Gastroesophageal sphincter (tissue), 4 donors: Measurements from ENCODE around the gene HIP1. TPM values are rescaled to one million over a fixed set of nuclear protein-coding genes. Genes with fewer than 3 reads are reported as not detected.
A peak's percentile ranks its signal among the peaks of the same experiment; 100 is the strongest.

Experiments
- ATAC-seq: fragments of 150-250 bp; one replicate; pipeline ENCODE4 v1.9.1; 2016; ENCODE audit warnings: mild to moderate bottlenecking, moderate library complexity
- H3K27ac ChIP-seq, 4 donors: fragments of 200-600 bp; sonication (generic) in 3 of 4; 1 replicate in 3 of 4; 2 replicates in 1 of 4; pipeline ENCODE4 v1.5.1; 2016 to 2019
- H3K27me3 ChIP-seq: fragments of 200-600 bp; sonication (generic); one replicate; pipeline ENCODE4 v1.5.1; 2019
- H3K36me3 ChIP-seq, 2 donors: fragments of 200-600 bp; sonication (generic); one replicate each; pipeline ENCODE4 v1.5.1; 2019; ENCODE audit warnings: control low read depth in 1 of 2
- H3K4me1 ChIP-seq, 3 donors: fragments of 200-600 bp; sonication (generic); 1 replicate in 2 of 3; 2 replicates in 1 of 3; pipeline ENCODE4 v1.5.1; 2016 to 2019; ENCODE audit warnings: control low read depth in 2 of 3
- H3K4me3 ChIP-seq, 2 donors: fragments of 200-600 bp; sonication (generic); one replicate each; pipeline ENCODE4 v1.5.1; 2019; ENCODE audit warnings: mild to moderate bottlenecking in 1 of 2, moderate library complexity in 1 of 2
- H3K9me3 ChIP-seq, 3 donors: fragments of 200-600 bp; sonication (generic); one replicate each; pipeline ENCODE4 v1.5.1; 2017 to 2019; ENCODE audit warnings: control low read depth in 2 of 3
- EP300 ChIP-seq: sonication (generic); formaldehyde crosslinking; IDR thresholded peaks from one replicate; pipeline ENCODE4 v1.6.1; 2017; ENCODE audit warnings: antibody characterized with exemption, mild to moderate bottlenecking
- POLR2A ChIP-seq, 2 donors: fragments of 450-650 bp; IDR thresholded peaks; one replicate each; pipeline ENCODE4 v1.6.1; 2017; ENCODE audit warnings: antibody characterized with exemption in 2 of 2, mild to moderate bottlenecking in 2 of 2, moderate library complexity in 1 of 2
- POLR2AphosphoS5 ChIP-seq: sonication (generic); formaldehyde crosslinking; IDR thresholded peaks from one replicate; pipeline ENCODE4 v1.6.1; 2017; ENCODE audit warnings: antibody characterized with exemption
- WGBS, 2 donors: methylation state at CpG; one replicate each; pipeline ENCODE4 v1.1.5; 2018; ENCODE audit warnings: low coverage in 1 of 2; 5-methylcytosine and 5-hydroxymethylcytosine counted together
- total RNA-seq, 4 donors: library from RNA; depleted of rRNA; stranded (reverse); fragments of >200 nt; gene quantifications; one replicate each; pipeline ENCODE4 v1.1.0, GENCODE V29; 2016
- TF ChIP-seq, protein P1 (sequence below), 4 experiments: fragments of 200-600 bp in 2 of 4; fragments of 450-650 bp in 2 of 4; sonication (generic) in 1 of 4; IDR thresholded peaks; one replicate each; pipeline ENCODE4 v1.5.1; 2017 to 2019; ENCODE audit warnings: antibody characterized with exemption in 4 of 4, mild to moderate bottlenecking in 2 of 4, moderate library complexity in 2 of 4

Gene HIP1
- total RNA-seq, 4 donors from 2014 or later: 12.3 to 32.6 (median 22.6) TPM

DNA sequence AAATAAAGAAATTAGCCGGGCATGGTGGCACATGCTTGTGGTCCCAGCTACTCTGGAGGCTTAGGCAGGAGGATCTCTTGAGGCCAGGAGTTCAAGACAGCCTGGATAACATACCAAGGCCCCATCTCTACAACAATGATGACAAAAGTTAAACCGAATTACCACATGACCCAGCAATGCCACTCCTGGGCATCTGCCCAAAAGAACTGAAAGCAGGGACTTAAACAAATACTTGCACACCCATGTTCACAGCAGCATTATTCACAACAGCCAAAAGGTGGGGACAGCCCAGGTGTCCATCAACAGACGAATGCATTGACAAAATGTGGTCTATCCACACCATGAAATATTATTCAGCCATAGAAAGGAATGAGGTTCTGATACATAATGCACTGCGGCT, 83.9 kb downstream of the HIP1 start:
- WGBS, 2 donors: 53 to 97% methylated on average over 2 to 4 of the region's 4 CpGs
- H3K27me3 ChIP-seq: no peaks in the 10 kb centered on the region
- H3K4me1 ChIP-seq: peaks cover 0 to 12% (median 0%) of the 10 kb centered on the region in 3 donors
- TF ChIP-seq POLR2A (IDR thresholded peaks at IDR 0.05) (no peak), EP300 (no peak), POLR2AphosphoS5 (no peak)
- TF ChIP-seq, protein P1, sequence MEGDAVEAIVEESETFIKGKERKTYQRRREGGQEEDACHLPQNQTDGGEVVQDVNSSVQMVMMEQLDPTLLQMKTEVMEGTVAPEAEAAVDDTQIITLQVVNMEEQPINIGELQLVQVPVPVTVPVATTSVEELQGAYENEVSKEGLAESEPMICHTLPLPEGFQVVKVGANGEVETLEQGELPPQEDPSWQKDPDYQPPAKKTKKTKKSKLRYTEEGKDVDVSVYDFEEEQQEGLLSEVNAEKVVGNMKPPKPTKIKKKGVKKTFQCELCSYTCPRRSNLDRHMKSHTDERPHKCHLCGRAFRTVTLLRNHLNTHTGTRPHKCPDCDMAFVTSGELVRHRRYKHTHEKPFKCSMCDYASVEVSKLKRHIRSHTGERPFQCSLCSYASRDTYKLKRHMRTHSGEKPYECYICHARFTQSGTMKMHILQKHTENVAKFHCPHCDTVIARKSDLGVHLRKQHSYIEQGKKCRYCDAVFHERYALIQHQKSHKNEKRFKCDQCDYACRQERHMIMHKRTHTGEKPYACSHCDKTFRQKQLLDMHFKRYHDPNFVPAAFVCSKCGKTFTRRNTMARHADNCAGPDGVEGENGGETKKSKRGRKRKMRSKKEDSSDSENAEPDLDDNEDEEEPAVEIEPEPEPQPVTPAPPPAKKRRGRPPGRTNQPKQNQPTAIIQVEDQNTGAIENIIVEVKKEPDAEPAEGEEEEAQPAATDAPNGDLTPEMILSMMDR (IDR thresholded peaks at IDR 0.05): no peak
- H3K27ac ChIP-seq: no peak overlapping the region
- no peaks in the 10 kb centered on the region for H3K36me3 ChIP-seq
- no peaks in the 10 kb centered on the region for H3K9me3 ChIP-seq
- no peak overlapping the region for H3K4me3 ChIP-seq
- ATAC-seq: no peak

DNA sequence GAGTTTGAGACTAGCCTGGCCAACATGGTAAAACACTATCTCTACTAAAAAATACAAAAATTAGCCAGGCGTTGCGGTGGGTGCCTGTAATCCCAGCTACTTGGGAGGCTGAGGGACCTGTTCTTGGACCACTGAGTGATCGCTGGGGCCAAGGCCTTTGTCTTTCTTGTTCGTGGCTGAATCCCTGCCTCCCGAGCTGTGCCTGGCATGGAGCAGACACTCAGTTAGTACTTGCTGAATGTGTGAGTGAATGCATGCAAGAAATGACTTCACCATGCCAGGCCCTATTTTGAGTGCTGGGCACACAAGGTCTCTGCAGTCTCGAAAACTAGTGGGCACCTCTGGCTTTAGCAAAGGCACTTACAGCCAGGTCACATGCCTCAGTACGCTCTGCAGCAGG, 85.1 kb downstream of the HIP1 start:
- H3K27ac ChIP-seq: no peak overlapping the region
- H3K27me3 ChIP-seq: no peaks in the 10 kb centered on the region
- no peaks in the 10 kb centered on the region for H3K36me3 ChIP-seq
- TF ChIP-seq, protein P1 (IDR thresholded peaks at IDR 0.05): no peak
- TF ChIP-seq EP300: no peak
- no peaks in the 10 kb centered on the region for H3K9me3 ChIP-seq
- ATAC-seq: no peak
- peaks cover 0 to 22% (median 0%) of the 10 kb centered on the region in 3 donors for H3K4me1 ChIP-seq
- no peak overlapping the region for H3K4me3 ChIP-seq
- 88 to 97% methylated on average over 4 to 6 of the region's 7 CpGs for WGBS, 2 donors

DNA sequence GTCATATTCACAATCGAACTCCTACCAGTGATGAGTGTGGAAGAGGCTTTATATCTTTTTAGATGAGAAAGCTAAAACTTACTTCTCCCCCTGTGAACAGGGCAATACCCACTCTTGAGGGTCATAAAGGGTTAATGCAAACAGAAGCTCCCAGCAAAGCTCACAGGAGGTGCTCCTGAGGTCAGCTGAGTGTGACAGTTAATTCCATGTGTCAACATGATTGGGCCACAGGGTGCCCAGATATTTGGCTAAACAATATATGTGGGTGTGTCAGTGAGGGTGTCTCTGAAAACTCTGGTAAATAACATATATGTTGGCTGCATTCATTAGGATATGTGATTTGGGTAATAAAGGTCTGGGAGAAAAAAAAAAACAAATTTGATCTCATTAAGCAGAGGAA, 86.0 kb downstream of the HIP1 start:
- ATAC-seq: no peak
- no peak overlapping the region for H3K27ac ChIP-seq
- WGBS, 2 donors: 100% methylated on average over 1 of the region's 1 CpG
- no peaks in the 10 kb centered on the region for H3K9me3 ChIP-seq
- no peak for TF ChIP-seq EP300
- H3K4me1 ChIP-seq: peaks cover 0 to 22% (median 0%) of the 10 kb centered on the region in 3 donors
- no peaks in the 10 kb centered on the region for H3K36me3 ChIP-seq
- no peak overlapping the region for H3K4me3 ChIP-seq
- no peaks in the 10 kb centered on the region for H3K27me3 ChIP-seq

DNA sequence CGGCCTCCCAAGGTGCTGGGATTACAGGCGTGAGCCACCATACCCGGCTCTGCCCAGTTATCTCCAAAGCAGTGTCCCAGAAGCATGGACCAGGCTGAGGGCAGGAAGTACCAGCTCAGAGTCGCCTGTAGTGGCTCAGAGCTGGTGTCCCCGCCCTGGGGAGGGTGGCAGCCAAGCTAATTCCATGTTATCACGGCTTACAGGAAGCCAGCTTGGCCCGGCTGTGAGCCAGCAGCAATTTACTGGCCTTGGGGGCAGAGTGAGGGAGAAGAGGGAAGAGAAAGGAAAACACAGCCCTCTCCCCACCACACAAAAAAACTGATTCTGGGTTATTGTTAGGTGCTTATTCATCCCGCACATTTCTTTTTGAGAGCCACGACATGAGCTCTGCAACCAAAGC, 88.1 kb downstream of the HIP1 start:
- Histone ChIP-seq H3K36me3 (peaks cover 0 to 3% of the 10 kb centered on the region in 2 donors), H3K4me1 (peaks cover 0 to 22% (median 0%) of the 10 kb centered on the region in 3 donors), H3K9me3 (no peaks in the 10 kb centered on the region), H3K27ac (peak overlapping the region in 3 of 4 donors; percentile 43 to 54 (median 49)), H3K4me3 (no peak overlapping the region), H3K27me3 (no peaks in the 10 kb centered on the region)
- WGBS, 2 donors: 59% methylated on average over 3 of the region's 9 CpGs; no CpG with 5 or more reads in 1 of the 2 donors
- TF ChIP-seq, protein P1 (IDR thresholded peaks at IDR 0.05): no peak
- no peak for TF ChIP-seq EP300
- no peak for TF ChIP-seq POLR2AphosphoS5
- no peak for TF ChIP-seq POLR2A (IDR thresholded peaks at IDR 0.05)
- ATAC-seq: peak; percentile 56

DNA sequence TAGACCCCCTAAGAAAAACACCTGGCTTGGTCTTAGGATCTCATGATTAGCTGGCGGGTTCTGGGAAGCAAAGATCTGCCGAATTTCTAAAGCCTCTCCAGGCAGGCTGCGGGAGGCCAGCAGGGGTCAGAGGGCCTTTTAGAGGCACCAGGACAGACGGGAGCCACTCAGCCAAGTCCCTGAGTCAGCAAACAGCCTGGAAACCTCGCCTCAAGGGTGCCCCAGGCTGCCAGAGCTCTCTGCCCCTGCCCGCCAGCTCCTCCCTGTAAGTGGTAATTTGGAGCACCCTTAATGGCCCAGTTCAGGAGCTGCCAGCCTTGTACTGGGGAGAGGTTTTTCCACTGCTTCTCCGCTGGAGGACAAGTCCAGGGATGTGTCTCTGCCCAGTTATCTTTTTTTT, 88.7 kb downstream of the HIP1 start:
- H3K9me3 ChIP-seq: no peaks in the 10 kb centered on the region
- peak overlapping the region in 3 of 4 donors; percentile 45 to 54 (median 49) for H3K27ac ChIP-seq
- peak; percentile 23 for ATAC-seq
- H3K27me3 ChIP-seq: no peaks in the 10 kb centered on the region
- peaks cover 0 to 3% of the 10 kb centered on the region in 2 donors for H3K36me3 ChIP-seq
- 88 to 100% methylated on average over 1 of the region's 7 CpGs for WGBS, 2 donors
- peaks cover 0 to 22% (median 0%) of the 10 kb centered on the region in 3 donors for H3K4me1 ChIP-seq
- no peak overlapping the region for H3K4me3 ChIP-seq
- TF ChIP-seq EP300 (no peak), POLR2A (IDR thresholded peaks at IDR 0.05) (no peak), POLR2AphosphoS5 (no peak)

DNA sequence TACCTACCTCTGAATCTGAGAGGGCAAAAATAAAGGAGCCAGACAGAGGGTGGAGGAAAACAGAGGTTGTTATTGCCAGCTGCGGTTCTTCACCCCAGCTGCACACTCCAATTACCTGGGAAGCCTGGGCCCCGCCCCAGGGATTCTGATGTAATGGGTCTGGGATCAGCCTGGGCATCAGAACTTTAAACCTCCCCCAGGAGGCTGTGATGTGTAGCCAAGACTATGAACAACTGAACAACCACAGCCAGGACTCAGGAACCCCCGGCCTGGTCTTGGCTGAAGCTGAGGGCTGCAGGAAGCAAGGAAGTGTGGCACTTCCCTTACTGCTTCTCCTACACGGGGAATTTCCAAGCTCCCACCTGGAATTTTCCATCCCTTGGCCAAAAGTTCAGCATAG, 89.3 kb downstream of the HIP1 start:
- peak; percentile 50 for ATAC-seq
- Histone ChIP-seq H3K9me3 (no peaks in the 10 kb centered on the region), H3K36me3 (peaks cover 0 to 3% of the 10 kb centered on the region in 2 donors), H3K4me1 (peaks cover 0 to 22% (median 0%) of the 10 kb centered on the region in 3 donors), H3K4me3 (no peak overlapping the region), H3K27me3 (no peaks in the 10 kb centered on the region), H3K27ac (peak overlapping the region in 3 of 4 donors; percentile 14 to 49 (median 45))
- WGBS, 2 donors: 28 to 61% methylated on average over 3 of the region's 4 CpGs
- TF ChIP-seq EP300: no peak
- no peak for TF ChIP-seq POLR2A (IDR thresholded peaks at IDR 0.05)
- no peak for TF ChIP-seq POLR2AphosphoS5
- TF ChIP-seq, protein P1 (IDR thresholded peaks at IDR 0.05): no peak
